GM12878 (cell line): ENCODE measurements around the gene NUP93. TPM values are rescaled to one million over a fixed set of nuclear protein-coding genes. Genes with fewer than 3 reads are reported as not detected.

Source experiments
- ATAC-seq: fragments of 200-7000 bp; cut with Tn5 transposase; 3 replicates; pipeline ENCODE4 v1.9.1; 2020; ENCODE audit warnings: mild to moderate bottlenecking, moderate library complexity
- BruUV-seq: library from RNA; stranded (reverse); fragments of 400-500 nt; replicated peaks from 2 replicates; lab custom pipeline; 2021; lab: Mats Ljungman, UMichigan
- CTCF ChIA-PET: fragments of 300-600 bp; sonication (Branson Sonifier 250); formaldehyde crosslinking; extraction: SDS; loops from one replicate; lab custom pipeline; 2021; ENCODE audit warnings: inconsistent platforms; lab: Yijun Ruan, JAX
- POLR2A ChIA-PET: fragments of 350-600 bp; formaldehyde crosslinking; extraction: SDS; loops from one replicate; lab custom pipeline; 2021; ENCODE audit warnings: inconsistent platforms; lab: Charles Lee
- RAD21 ChIA-PET: fragments of 300-600 bp; sonication (Branson Sonifier 250); formaldehyde crosslinking; loops from one replicate; lab custom pipeline; 2023; ENCODE audit warnings: antibody characterized with exemption; ENCODE audit not compliant: unreplicated experiment; lab: Charles Lee
- SMC1A ChIA-PET: fragments of 300-600 bp; sonication (Branson Sonifier 250); formaldehyde crosslinking; loops from one replicate; lab custom pipeline; 2023; ENCODE audit not compliant: unreplicated experiment, uncharacterized antibody; lab: Charles Lee
- DNase-seq: peaks from one replicate; pipeline ENCODE4 v3.0.0-alpha.2; 2011; ENCODE audit warnings: low read depth, low spot score
- FAIRE-seq: peaks from 3 replicates; lab custom pipeline; 2011; peaks lifted over from hg19 to GRCh38; lab: Jason Lieb, UNC
- H2AFZ ChIP-seq: 2 replicates; pipeline ENCODE4 v1.6.0; 2011; ENCODE audit warnings: low read depth, low read length, control low read depth; ENCODE audit not compliant: control insufficient read depth
- H3K27ac ChIP-seq: 2 replicates; pipeline ENCODE4 v1.5.1; 2011; ENCODE audit warnings: control low read depth; ENCODE audit not compliant: control insufficient read depth, insufficient read depth
- H3K27me3 ChIP-seq, 2 experiments: replicated peaks in 1 of 2; 2 replicates each; pipeline versions ENCODE4 v1.6.0 to v1.6.1; 2011; ENCODE audit warnings: low read length in 1 of 2; ENCODE audit not compliant: control insufficient read depth in 2 of 2, insufficient read depth in 2 of 2
- H3K36me3 ChIP-seq, 2 experiments: 2 replicates each; pipeline ENCODE4 v1.5.1; 2011; ENCODE audit warnings: low read length in 1 of 2; ENCODE audit not compliant: control insufficient read depth in 2 of 2, insufficient read depth in 2 of 2
- H3K4me1 ChIP-seq: 2 replicates; pipeline ENCODE4 v1.6.1; 2011; ENCODE audit warnings: mild to moderate bottlenecking, low read length, moderate library complexity, mixed read lengths; ENCODE audit not compliant: control insufficient read depth, insufficient read depth
- H3K4me2 ChIP-seq: 2 replicates; pipeline ENCODE4 v1.6.0; 2011; ENCODE audit warnings: control low read depth; ENCODE audit not compliant: control insufficient read depth, insufficient read depth
- H3K4me3 ChIP-seq: fragments of 200-600 bp; sonication (generic); 2 replicates; pipeline ENCODE4 v1.5.1; 2016
- H3K79me2 ChIP-seq: 2 replicates; pipeline ENCODE4 v1.6.0; 2011; ENCODE audit warnings: low read length; ENCODE audit not compliant: control insufficient read depth, insufficient read depth
- H3K9ac ChIP-seq: 2 replicates; pipeline ENCODE4 v1.8.0; 2011; ENCODE audit warnings: low read length, control low read depth, mixed read lengths; ENCODE audit not compliant: control insufficient read depth, insufficient read depth
- H3K9me3 ChIP-seq: replicated peaks from 3 replicates; pipeline ENCODE4 v1.5.1; 2011; ENCODE audit warnings: mild to moderate bottlenecking, low read length; ENCODE audit not compliant: control insufficient read depth, insufficient read depth
- H4K20me1 ChIP-seq: 2 replicates; pipeline ENCODE4 v1.6.0; 2011; ENCODE audit not compliant: control insufficient read depth, insufficient read depth
- BHLHE40 ChIP-seq, 2 experiments: fragments of 450-650 bp in 1 of 2; IDR thresholded peaks; 2 replicates each; pipeline ENCODE4 v1.6.1; 2011 to 2017; ENCODE audit warnings: low read depth in 2 of 2, borderline replicate concordance in 1 of 2, improper control_type of control experiment in 1 of 2, low read length in 1 of 2, mild to moderate bottlenecking in 1 of 2
- CBX5 ChIP-seq: sonication (generic); IDR thresholded peaks from 2 replicates; pipeline ENCODE4 v1.6.1; 2016; ENCODE audit warnings: low read depth, moderate library complexity, mild to moderate bottlenecking, inconsistent platforms
- FOS ChIP-seq: IDR thresholded peaks from 3 replicates; pipeline ENCODE4 v1.6.1; 2011; ENCODE audit warnings: borderline replicate concordance; ENCODE audit not compliant: insufficient read length; ENCODE audit errors: extremely low read depth
- MEF2A ChIP-seq: IDR thresholded peaks from 2 replicates; pipeline ENCODE4 v1.6.1; 2011; ENCODE audit warnings: low read depth, mild to moderate bottlenecking, low read length, moderate library complexity; ENCODE audit not compliant: insufficient read depth
- RAD51 ChIP-seq: fragments of 450-650 bp; IDR thresholded peaks from 2 replicates; pipeline ENCODE4 v1.6.1; 2016; ENCODE audit warnings: moderate library complexity, mild to moderate bottlenecking, inconsistent platforms
- SREBF2 ChIP-seq: IDR thresholded peaks from 2 replicates; pipeline ENCODE4 v1.6.1; 2012; ENCODE audit warnings: mild to moderate bottlenecking, low read length
- ZNF622 ChIP-seq: fragments of 450-650 bp; IDR thresholded peaks from 2 replicates; pipeline ENCODE4 v1.6.1; 2017; ENCODE audit warnings: mild to moderate bottlenecking, inconsistent platforms
- WGBS: methylation state at CpG from one replicate; pipeline ENCODE4 v1.1.6; 2016; ENCODE audit warnings: low lambda C conversion rate; ENCODE audit not compliant: insufficient replicate concordance, insufficient coverage; ENCODE audit errors: missing lambda C conversion rate; 5-methylcytosine and 5-hydroxymethylcytosine counted together
- in situ Hi-C: fragments of 300-500 bp; cut with MboI; formaldehyde crosslinking; loops from 9 replicates; pipeline ENCODE4 v1.14.3; 2018; ENCODE audit warnings: mixed read lengths
- intact Hi-C: fragments of 100-400 bp; cut with micrococcal nuclease; formaldehyde crosslinking; loops from one replicate; pipeline ENCODE4 v1.14.2; 2022; ENCODE audit not compliant: unreplicated experiment
- polyA plus RNA-seq, 11 experiments: library from polyadenylated mRNA; depleted of rRNA in 4 of 11; unstranded in 6 of 11; stranded (reverse) in 5 of 11; fragments of >200 nt; fragmentation: Nextera tagmentation in 4 of 11; fragmentation: Illumina TruSeq in 1 of 11; extraction: Ambion mirVana in 4 of 11; extraction: Trizol in 1 of 11; gene quantifications; 1 replicate in 1 of 11; 2 replicates in 10 of 11; pipeline versions ENCODE4 v1.2.1 to v1.2.3, GENCODE V29; 2011 to 2016; ENCODE audit warnings: inconsistent platforms in 2 of 11, missing spikeins in 2 of 11, low read depth in 1 of 11
- total RNA-seq, 4 experiments: library from RNA; depleted of rRNA in 3 of 4; stranded (reverse); fragments of >200 nt in 3 of 4; fragmentation: Illumina TruSeq in 1 of 4; extraction: Trizol in 1 of 4; gene quantifications; 2 replicates each; pipeline versions ENCODE4 v1.2.1 to v1.2.3, GENCODE V29; 2013 to 2021
- TF ChIP-seq, protein P1 (sequence below): IDR thresholded peaks from 2 replicates; pipeline ENCODE4 v1.6.1; 2011; ENCODE audit warnings: low read depth, low read length, improper control_type of control experiment, borderline replicate concordance
- TF ChIP-seq, protein P2 (sequence below): fragments of 450-650 bp; IDR thresholded peaks from 2 replicates; pipeline ENCODE4 v1.6.1; 2018; ENCODE audit warnings: borderline replicate concordance, mild to moderate bottlenecking; ENCODE audit not compliant: partially characterized antibody
- TF ChIP-seq, protein P3 (sequence below): fragments of 450-650 bp; IDR thresholded peaks from 2 replicates; pipeline ENCODE4 v1.6.1; 2014; ENCODE audit warnings: mild to moderate bottlenecking
- TF ChIP-seq, protein P4 (sequence below): fragments of 450-650 bp; IDR thresholded peaks from 2 replicates; pipeline ENCODE4 v1.6.1; 2017; ENCODE audit warnings: mild to moderate bottlenecking

Gene NUP93
- total and polyA plus RNA-seq, 10 of the 15 experiments (the other 5 are each of a cell fraction or from before 2014, with no cell fraction given) = 82.2 to 175 (median 101) TPM

DNA sequence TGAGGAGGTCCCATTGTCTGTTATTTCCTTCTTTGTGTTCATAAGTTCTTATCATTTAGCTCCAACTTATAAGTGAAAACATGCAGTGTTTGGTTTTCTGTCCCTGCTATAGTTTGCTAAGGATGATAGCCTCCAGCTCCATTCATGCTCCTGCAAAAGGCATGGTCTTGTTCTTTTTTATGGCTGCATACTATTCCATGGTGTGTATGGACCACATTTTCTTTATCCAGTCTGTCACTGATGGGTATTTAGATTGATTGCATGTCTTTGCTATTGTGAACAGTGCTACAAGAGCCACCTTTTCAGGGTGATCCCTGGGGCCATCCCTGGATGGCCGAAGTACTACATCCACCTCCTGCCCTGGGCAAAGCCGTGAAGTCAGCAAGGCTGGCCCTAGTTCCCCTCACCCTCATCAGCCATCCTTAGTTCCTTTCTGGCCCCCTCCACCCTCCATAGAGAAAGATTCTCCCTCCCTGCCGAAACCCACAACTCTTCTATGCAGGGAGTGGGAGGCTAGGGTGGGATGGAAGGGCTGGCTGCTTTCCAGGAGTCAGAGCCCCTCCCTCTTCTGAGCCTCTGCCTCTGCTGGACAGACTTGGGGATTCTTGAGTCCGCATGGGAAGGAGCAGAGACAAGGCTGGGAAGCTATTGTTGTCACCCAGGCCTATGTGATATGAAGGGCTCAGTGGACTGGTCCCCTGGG lies 39.4 kb upstream of the NUP93 start (continued):
- TF ChIP-seq FOS (no peak), MEF2A (no peak), BHLHE40 (IDR thresholded peaks at IDR 0.05; ENCODE audit: borderline replicate concordance in 1 of 2, low read depth in 2 of 2, low read length in 1 of 2) (no peak)
- TF ChIP-seq, protein P1, sequence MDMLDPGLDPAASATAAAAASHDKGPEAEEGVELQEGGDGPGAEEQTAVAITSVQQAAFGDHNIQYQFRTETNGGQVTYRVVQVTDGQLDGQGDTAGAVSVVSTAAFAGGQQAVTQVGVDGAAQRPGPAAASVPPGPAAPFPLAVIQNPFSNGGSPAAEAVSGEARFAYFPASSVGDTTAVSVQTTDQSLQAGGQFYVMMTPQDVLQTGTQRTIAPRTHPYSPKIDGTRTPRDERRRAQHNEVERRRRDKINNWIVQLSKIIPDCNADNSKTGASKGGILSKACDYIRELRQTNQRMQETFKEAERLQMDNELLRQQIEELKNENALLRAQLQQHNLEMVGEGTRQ = no peak
- TF ChIP-seq, protein P2, sequence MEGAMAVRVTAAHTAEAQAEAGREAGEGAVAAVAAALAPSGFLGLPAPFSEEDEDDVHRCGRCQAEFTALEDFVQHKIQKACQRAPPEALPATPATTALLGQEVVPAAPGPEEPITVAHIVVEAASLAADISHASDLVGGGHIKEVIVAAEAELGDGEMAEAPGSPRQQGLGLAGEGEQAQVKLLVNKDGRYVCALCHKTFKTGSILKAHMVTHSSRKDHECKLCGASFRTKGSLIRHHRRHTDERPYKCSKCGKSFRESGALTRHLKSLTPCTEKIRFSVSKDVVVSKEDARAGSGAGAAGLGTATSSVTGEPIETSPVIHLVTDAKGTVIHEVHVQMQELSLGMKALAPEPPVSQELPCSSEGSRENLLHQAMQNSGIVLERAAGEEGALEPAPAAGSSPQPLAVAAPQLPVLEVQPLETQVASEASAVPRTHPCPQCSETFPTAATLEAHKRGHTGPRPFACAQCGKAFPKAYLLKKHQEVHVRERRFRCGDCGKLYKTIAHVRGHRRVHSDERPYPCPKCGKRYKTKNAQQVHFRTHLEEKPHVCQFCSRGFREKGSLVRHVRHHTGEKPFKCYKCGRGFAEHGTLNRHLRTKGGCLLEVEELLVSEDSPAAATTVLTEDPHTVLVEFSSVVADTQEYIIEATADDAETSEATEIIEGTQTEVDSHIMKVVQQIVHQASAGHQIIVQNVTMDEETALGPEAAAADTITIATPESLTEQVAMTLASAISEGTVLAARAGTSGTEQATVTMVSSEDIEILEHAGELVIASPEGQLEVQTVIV = no peak

DNA sequence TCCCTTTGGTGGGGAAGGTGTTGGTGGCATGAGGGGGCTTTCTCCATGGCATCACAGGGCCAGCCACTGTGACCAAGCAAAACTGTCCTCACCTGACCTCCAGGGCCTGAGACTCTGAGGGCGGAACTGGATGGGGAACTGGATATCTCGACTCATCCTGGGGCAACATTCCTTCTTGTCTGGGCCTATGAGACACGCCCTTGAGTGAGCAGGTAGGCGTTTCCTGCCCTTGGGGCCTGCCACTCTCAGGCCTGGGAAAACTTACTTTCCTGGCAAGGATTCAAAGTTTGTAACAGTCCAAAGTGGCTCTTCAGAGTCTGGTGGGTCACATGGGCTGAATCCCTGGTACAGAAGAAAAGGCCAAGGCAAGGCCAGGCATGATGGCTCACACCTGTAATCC lies 38.0 kb upstream of the NUP93 start:
- H3K4me1 ChIP-seq = no peaks in the 10 kb centered on the region
- FAIRE-seq (no peak), ATAC-seq (no peak), DNase-seq (no peak)
- no peaks in the 10 kb centered on the region for H4K20me1 ChIP-seq
- ChIA-PET SMC1A (interaction anchor here (1.7 kb wide), 1 partner anchor 10 kb away, joined by 6 read pairs; no protein-coding TSS in a partner anchor), RAD21 (no interaction called here), POLR2A (no interaction called here), CTCF (no interaction called here)
- H3K4me2 ChIP-seq = no peak overlapping the region
- no peak overlapping the region for H3K9ac ChIP-seq
- no peak overlapping the region for H3K27ac ChIP-seq
- H3K9me3 ChIP-seq = no peaks in the 10 kb centered on the region; the same call in 2 of the 3 replicates
- H3K79me2 ChIP-seq = no peaks in the 10 kb centered on the region
- WGBS = 24% methylated on average over 4 of the region's 4 CpGs
- intact Hi-C loops (no loop called here), in situ Hi-C loops (loop anchor here (25.0 kb wide), 1 partner anchor 755 kb away; no protein-coding TSS in a partner anchor)
- no peaks in the 10 kb centered on the region; a peak in 2 of 4 replicates for H3K27me3 ChIP-seq
- no peaks in the 10 kb centered on the region for H3K36me3 ChIP-seq
- no peak overlapping the region for H3K4me3 ChIP-seq
- no peak overlapping the region for H2AFZ ChIP-seq
- no TSS peak for BruUV-seq
- TF ChIP-seq, protein P3, sequence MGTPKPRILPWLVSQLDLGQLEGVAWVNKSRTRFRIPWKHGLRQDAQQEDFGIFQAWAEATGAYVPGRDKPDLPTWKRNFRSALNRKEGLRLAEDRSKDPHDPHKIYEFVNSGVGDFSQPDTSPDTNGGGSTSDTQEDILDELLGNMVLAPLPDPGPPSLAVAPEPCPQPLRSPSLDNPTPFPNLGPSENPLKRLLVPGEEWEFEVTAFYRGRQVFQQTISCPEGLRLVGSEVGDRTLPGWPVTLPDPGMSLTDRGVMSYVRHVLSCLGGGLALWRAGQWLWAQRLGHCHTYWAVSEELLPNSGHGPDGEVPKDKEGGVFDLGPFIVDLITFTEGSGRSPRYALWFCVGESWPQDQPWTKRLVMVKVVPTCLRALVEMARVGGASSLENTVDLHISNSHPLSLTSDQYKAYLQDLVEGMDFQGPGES = no peak
- no peak for TF ChIP-seq SREBF2
- TF ChIP-seq, protein P4, sequence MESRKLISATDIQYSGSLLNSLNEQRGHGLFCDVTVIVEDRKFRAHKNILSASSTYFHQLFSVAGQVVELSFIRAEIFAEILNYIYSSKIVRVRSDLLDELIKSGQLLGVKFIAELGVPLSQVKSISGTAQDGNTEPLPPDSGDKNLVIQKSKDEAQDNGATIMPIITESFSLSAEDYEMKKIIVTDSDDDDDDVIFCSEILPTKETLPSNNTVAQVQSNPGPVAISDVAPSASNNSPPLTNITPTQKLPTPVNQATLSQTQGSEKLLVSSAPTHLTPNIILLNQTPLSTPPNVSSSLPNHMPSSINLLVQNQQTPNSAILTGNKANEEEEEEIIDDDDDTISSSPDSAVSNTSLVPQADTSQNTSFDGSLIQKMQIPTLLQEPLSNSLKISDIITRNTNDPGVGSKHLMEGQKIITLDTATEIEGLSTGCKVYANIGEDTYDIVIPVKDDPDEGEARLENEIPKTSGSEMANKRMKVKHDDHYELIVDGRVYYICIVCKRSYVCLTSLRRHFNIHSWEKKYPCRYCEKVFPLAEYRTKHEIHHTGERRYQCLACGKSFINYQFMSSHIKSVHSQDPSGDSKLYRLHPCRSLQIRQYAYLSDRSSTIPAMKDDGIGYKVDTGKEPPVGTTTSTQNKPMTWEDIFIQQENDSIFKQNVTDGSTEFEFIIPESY = no peak
- no peak for TF ChIP-seq CBX5
- no peak for TF ChIP-seq RAD51
- no peak for TF ChIP-seq ZNF622
- TF ChIP-seq, protein P2 = no peak
